GM12878 (cell line): ENCODE results near the gene SDF4. TPM values are rescaled to one million over a fixed set of nuclear protein-coding genes. Genes with fewer than 3 reads are reported as not detected.

Experiments used
- ATAC-seq: fragments of 200-7000 bp; cut with Tn5 transposase; 3 replicates; pipeline ENCODE4 v1.9.1; 2020; ENCODE audit warnings: mild to moderate bottlenecking, moderate library complexity
- BruUV-seq: library from RNA; stranded (reverse); fragments of 400-500 nt; replicated peaks from 2 replicates; lab custom pipeline; 2021; lab: Mats Ljungman, UMichigan
- CTCF ChIA-PET: fragments of 300-600 bp; sonication (Branson Sonifier 250); formaldehyde crosslinking; extraction: SDS; loops from one replicate; lab custom pipeline; 2021; ENCODE audit warnings: inconsistent platforms; lab: Yijun Ruan, JAX
- POLR2A ChIA-PET: fragments of 350-600 bp; formaldehyde crosslinking; extraction: SDS; loops from one replicate; lab custom pipeline; 2021; ENCODE audit warnings: inconsistent platforms; lab: Charles Lee
- RAD21 ChIA-PET: fragments of 300-600 bp; sonication (Branson Sonifier 250); formaldehyde crosslinking; loops from one replicate; lab custom pipeline; 2023; ENCODE audit warnings: antibody characterized with exemption; ENCODE audit not compliant: unreplicated experiment; lab: Charles Lee
- SMC1A ChIA-PET: fragments of 300-600 bp; sonication (Branson Sonifier 250); formaldehyde crosslinking; loops from one replicate; lab custom pipeline; 2023; ENCODE audit not compliant: unreplicated experiment, uncharacterized antibody; lab: Charles Lee
- DNase-seq: peaks from one replicate; pipeline ENCODE4 v3.0.0-alpha.2; 2011; ENCODE audit warnings: low read depth, low spot score
- FAIRE-seq: peaks from 3 replicates; lab custom pipeline; 2011; peaks lifted over from hg19 to GRCh38; lab: Jason Lieb, UNC
- H2AFZ ChIP-seq: 2 replicates; pipeline ENCODE4 v1.6.0; 2011; ENCODE audit warnings: low read depth, low read length, control low read depth; ENCODE audit not compliant: control insufficient read depth
- H3K27ac ChIP-seq: 2 replicates; pipeline ENCODE4 v1.5.1; 2011; ENCODE audit warnings: control low read depth; ENCODE audit not compliant: control insufficient read depth, insufficient read depth
- H3K27me3 ChIP-seq, 2 experiments: replicated peaks in 1 of 2; 2 replicates each; pipeline versions ENCODE4 v1.6.0 to v1.6.1; 2011; ENCODE audit warnings: low read length in 1 of 2; ENCODE audit not compliant: control insufficient read depth in 2 of 2, insufficient read depth in 2 of 2
- H3K36me3 ChIP-seq, 2 experiments: 2 replicates each; pipeline ENCODE4 v1.5.1; 2011; ENCODE audit warnings: low read length in 1 of 2; ENCODE audit not compliant: control insufficient read depth in 2 of 2, insufficient read depth in 2 of 2
- H3K4me1 ChIP-seq: 2 replicates; pipeline ENCODE4 v1.6.1; 2011; ENCODE audit warnings: mild to moderate bottlenecking, low read length, moderate library complexity, mixed read lengths; ENCODE audit not compliant: control insufficient read depth, insufficient read depth
- H3K4me2 ChIP-seq: 2 replicates; pipeline ENCODE4 v1.6.0; 2011; ENCODE audit warnings: control low read depth; ENCODE audit not compliant: control insufficient read depth, insufficient read depth
- H3K4me3 ChIP-seq: fragments of 200-600 bp; sonication (generic); 2 replicates; pipeline ENCODE4 v1.5.1; 2016
- H3K79me2 ChIP-seq: 2 replicates; pipeline ENCODE4 v1.6.0; 2011; ENCODE audit warnings: low read length; ENCODE audit not compliant: control insufficient read depth, insufficient read depth
- H3K9ac ChIP-seq: 2 replicates; pipeline ENCODE4 v1.8.0; 2011; ENCODE audit warnings: low read length, control low read depth, mixed read lengths; ENCODE audit not compliant: control insufficient read depth, insufficient read depth
- H3K9me3 ChIP-seq: replicated peaks from 3 replicates; pipeline ENCODE4 v1.5.1; 2011; ENCODE audit warnings: mild to moderate bottlenecking, low read length; ENCODE audit not compliant: control insufficient read depth, insufficient read depth
- H4K20me1 ChIP-seq: 2 replicates; pipeline ENCODE4 v1.6.0; 2011; ENCODE audit not compliant: control insufficient read depth, insufficient read depth
- BHLHE40 ChIP-seq, 2 experiments: fragments of 450-650 bp in 1 of 2; IDR thresholded peaks; 2 replicates each; pipeline ENCODE4 v1.6.1; 2011 to 2017; ENCODE audit warnings: low read depth in 2 of 2, borderline replicate concordance in 1 of 2, improper control_type of control experiment in 1 of 2, low read length in 1 of 2, mild to moderate bottlenecking in 1 of 2
- CBX3 ChIP-seq: fragments of 200-600 bp; sonication (generic); IDR thresholded peaks from 2 replicates; pipeline ENCODE4 v1.6.1; 2016; ENCODE audit warnings: low read depth, borderline replicate concordance
- CBX5 ChIP-seq: sonication (generic); IDR thresholded peaks from 2 replicates; pipeline ENCODE4 v1.6.1; 2016; ENCODE audit warnings: low read depth, moderate library complexity, mild to moderate bottlenecking, inconsistent platforms
- E4F1 ChIP-seq: fragments of 450-650 bp; IDR thresholded peaks from 2 replicates; pipeline ENCODE4 v1.6.1; 2018; ENCODE audit warnings: borderline replicate concordance, mild to moderate bottlenecking; ENCODE audit not compliant: partially characterized antibody
- FOS ChIP-seq: IDR thresholded peaks from 3 replicates; pipeline ENCODE4 v1.6.1; 2011; ENCODE audit warnings: borderline replicate concordance; ENCODE audit not compliant: insufficient read length; ENCODE audit errors: extremely low read depth
- GATAD2B ChIP-seq: fragments of 450-650 bp; conservative IDR thresholded peaks from 2 replicates; pipeline ENCODE4 v1.6.1; 2017; ENCODE audit warnings: low read depth, mild to moderate bottlenecking, moderate library complexity
- RCOR1 ChIP-seq: conservative IDR thresholded peaks from 2 replicates; pipeline ENCODE4 v1.6.1; 2012; ENCODE audit warnings: low read depth, low read length, improper control_type of control experiment
- RELA ChIP-seq: fragments of 450-650 bp; IDR thresholded peaks from 2 replicates; pipeline ENCODE4 v1.8.0; 2014; ENCODE audit warnings: borderline replicate concordance; ENCODE audit not compliant: partially characterized antibody
- STAT1 ChIP-seq: fragments of 450-650 bp; conservative IDR thresholded peaks from 2 replicates; pipeline ENCODE4 v1.6.1; 2014; ENCODE audit warnings: antibody characterized with exemption, mild to moderate bottlenecking
- TCF12 ChIP-seq: IDR thresholded peaks from 2 replicates; pipeline ENCODE4 v1.6.1; 2011; ENCODE audit warnings: low read depth, mild to moderate bottlenecking, low read length
- WGBS: methylation state at CpG from one replicate; pipeline ENCODE4 v1.1.6; 2016; ENCODE audit warnings: low lambda C conversion rate; ENCODE audit not compliant: insufficient replicate concordance, insufficient coverage; ENCODE audit errors: missing lambda C conversion rate; 5-methylcytosine and 5-hydroxymethylcytosine counted together
- in situ Hi-C: fragments of 300-500 bp; cut with MboI; formaldehyde crosslinking; loops from 9 replicates; pipeline ENCODE4 v1.14.3; 2018; ENCODE audit warnings: mixed read lengths
- intact Hi-C: fragments of 100-400 bp; cut with micrococcal nuclease; formaldehyde crosslinking; loops from one replicate; pipeline ENCODE4 v1.14.2; 2022; ENCODE audit not compliant: unreplicated experiment
- polyA plus RNA-seq, 11 experiments: library from polyadenylated mRNA; depleted of rRNA in 4 of 11; unstranded in 6 of 11; stranded (reverse) in 5 of 11; fragments of >200 nt; fragmentation: Nextera tagmentation in 4 of 11; fragmentation: Illumina TruSeq in 1 of 11; extraction: Ambion mirVana in 4 of 11; extraction: Trizol in 1 of 11; gene quantifications; 1 replicate in 1 of 11; 2 replicates in 10 of 11; pipeline versions ENCODE4 v1.2.1 to v1.2.3, GENCODE V29; 2011 to 2016; ENCODE audit warnings: inconsistent platforms in 2 of 11, missing spikeins in 2 of 11, low read depth in 1 of 11
- total RNA-seq, 4 experiments: library from RNA; depleted of rRNA in 3 of 4; stranded (reverse); fragments of >200 nt in 3 of 4; fragmentation: Illumina TruSeq in 1 of 4; extraction: Trizol in 1 of 4; gene quantifications; 2 replicates each; pipeline versions ENCODE4 v1.2.1 to v1.2.3, GENCODE V29; 2013 to 2021
- TF ChIP-seq, protein P1 (sequence below): IDR thresholded peaks from 2 replicates; pipeline ENCODE4 v1.6.1; 2011; ENCODE audit warnings: low read depth, mild to moderate bottlenecking, low read length, moderate library complexity, borderline replicate concordance; ENCODE audit errors: extremely low read depth
- TF ChIP-seq, protein P2 (sequence below): fragments of 450-650 bp; formaldehyde crosslinking; IDR thresholded peaks from 2 replicates; pipeline ENCODE4 v1.4.0; 2020; ENCODE audit warnings: mild to moderate bottlenecking, moderate library complexity

Gene SDF4
- total and polyA plus RNA-seq, 10 of the 15 experiments (the other 5 are each of a cell fraction or from before 2014, with no cell fraction given), result 0.44 to 97.2 (median 40.2) TPM

GRCh38 chr1:1181129-1181937 is 50.5 kb downstream of the SDF4 start (continued):
- TF ChIP-seq FOS (no peak), STAT1 (no peak)

DNA sequence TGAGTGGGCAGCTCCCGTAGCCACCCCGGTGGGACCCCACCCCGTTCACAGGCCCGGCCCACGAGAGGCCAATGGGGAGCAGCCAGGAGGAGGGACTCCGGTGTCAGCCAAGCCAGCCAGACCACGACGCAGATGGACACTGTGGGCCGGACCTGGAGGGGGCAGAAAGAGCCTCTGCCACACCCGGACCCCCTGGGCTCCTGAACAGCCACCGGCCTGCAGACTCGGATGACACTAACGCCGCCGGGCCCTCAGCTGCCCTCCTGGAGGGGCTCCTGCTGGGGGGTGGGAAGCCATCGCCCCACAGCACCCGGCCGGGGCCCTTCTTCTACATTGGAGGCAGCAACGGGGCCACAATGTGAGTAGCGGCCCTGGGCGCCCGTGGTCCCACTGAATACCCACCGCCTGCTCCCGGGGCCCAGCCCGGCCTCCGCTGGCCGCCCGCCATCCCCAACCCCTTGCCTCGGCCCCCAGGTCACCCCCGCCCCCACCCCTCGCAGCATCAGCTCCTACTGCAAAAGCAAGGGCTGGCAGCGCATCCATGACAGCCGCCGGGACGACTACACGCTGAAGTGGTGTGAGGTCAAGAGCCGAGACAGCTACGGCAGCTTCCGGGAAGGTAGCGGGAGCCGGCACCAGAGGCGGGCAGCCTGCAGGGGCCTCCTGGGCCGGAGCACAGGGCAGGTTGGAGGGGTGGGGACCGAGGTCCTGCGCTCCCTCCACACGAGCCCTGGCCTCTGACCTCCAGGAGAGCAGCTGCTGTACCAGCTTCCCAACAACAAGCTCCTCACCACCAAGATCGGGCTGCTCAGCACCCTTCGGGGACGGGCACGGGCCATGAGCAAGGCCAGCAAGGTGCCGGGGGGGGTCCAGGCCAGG is 51.6 kb downstream of the SDF4 start:
- 46% methylated on average over 44 of the region's 51 CpGs for WGBS
- H2AFZ ChIP-seq, result no peak overlapping the region
- DNase-seq, result no peak
- H3K9me3 ChIP-seq, result no peaks in the 10 kb centered on the region; the same call in 2 of the 3 replicates
- H3K79me2 ChIP-seq, result no peaks in the 10 kb centered on the region
- BruUV-seq, result no TSS peak
- no peak for ATAC-seq
- no peaks in the 10 kb centered on the region for H4K20me1 ChIP-seq
- H3K4me2 ChIP-seq, result no peak overlapping the region
- intact Hi-C loops (no loop called here), in situ Hi-C loops (no loop called here)
- ChIA-PET POLR2A (no interaction called here), SMC1A (no interaction called here), RAD21 (no interaction called here), CTCF (no interaction called here)
- no peaks in the 10 kb centered on the region; a peak in 2 of 4 replicates for H3K27me3 ChIP-seq
- no peak overlapping the region for H3K9ac ChIP-seq
- no peaks in the 10 kb centered on the region for H3K4me1 ChIP-seq
- no peak overlapping the region for H3K27ac ChIP-seq
- no peak for FAIRE-seq
- no peaks in the 10 kb centered on the region for H3K36me3 ChIP-seq
- H3K4me3 ChIP-seq, result no peak overlapping the region
- TF ChIP-seq E4F1 (no peak), BHLHE40 (IDR thresholded peaks at IDR 0.05; ENCODE audit: borderline replicate concordance in 1 of 2, low read depth in 2 of 2, low read length in 1 of 2) (no peak), RCOR1 (no peak), TCF12 (no peak), GATAD2B (no peak), CBX5 (no peak), CBX3 (no peak), RELA (no peak)
- TF ChIP-seq, protein P1, sequence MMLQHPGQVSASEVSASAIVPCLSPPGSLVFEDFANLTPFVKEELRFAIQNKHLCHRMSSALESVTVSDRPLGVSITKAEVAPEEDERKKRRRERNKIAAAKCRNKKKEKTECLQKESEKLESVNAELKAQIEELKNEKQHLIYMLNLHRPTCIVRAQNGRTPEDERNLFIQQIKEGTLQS, result no peak
- TF ChIP-seq, protein P2, sequence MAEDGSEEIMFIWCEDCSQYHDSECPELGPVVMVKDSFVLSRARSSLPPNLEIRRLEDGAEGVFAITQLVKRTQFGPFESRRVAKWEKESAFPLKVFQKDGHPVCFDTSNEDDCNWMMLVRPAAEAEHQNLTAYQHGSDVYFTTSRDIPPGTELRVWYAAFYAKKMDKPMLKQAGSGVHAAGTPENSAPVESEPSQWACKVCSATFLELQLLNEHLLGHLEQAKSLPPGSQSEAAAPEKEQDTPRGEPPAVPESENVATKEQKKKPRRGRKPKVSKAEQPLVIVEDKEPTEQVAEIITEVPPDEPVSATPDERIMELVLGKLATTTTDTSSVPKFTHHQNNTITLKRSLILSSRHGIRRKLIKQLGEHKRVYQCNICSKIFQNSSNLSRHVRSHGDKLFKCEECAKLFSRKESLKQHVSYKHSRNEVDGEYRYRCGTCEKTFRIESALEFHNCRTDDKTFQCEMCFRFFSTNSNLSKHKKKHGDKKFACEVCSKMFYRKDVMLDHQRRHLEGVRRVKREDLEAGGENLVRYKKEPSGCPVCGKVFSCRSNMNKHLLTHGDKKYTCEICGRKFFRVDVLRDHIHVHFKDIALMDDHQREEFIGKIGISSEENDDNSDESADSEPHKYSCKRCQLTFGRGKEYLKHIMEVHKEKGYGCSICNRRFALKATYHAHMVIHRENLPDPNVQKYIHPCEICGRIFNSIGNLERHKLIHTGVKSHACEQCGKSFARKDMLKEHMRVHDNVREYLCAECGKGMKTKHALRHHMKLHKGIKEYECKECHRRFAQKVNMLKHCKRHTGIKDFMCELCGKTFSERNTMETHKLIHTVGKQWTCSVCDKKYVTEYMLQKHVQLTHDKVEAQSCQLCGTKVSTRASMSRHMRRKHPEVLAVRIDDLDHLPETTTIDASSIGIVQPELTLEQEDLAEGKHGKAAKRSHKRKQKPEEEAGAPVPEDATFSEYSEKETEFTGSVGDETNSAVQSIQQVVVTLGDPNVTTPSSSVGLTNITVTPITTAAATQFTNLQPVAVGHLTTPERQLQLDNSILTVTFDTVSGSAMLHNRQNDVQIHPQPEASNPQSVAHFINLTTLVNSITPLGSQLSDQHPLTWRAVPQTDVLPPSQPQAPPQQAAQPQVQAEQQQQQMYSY, result no peak
